B cell (primary cell): ENCODE data around the gene DSC1. TPM values are rescaled to one million over a fixed set of nuclear protein-coding genes. Genes with fewer than 3 reads are reported as not detected.

Source experiments
- ATAC-seq: fragments of 200-7000 bp; cut with Tn5 transposase; one replicate; pipeline ENCODE4 v1.10.0; 2021; ENCODE audit warnings: low read depth, mild to moderate bottlenecking, moderate number of reproducible peaks, moderate library complexity
- CTCF ChIA-PET: fragments of 350-600 bp; sonication (Branson Sonifier 250); formaldehyde crosslinking; loops from one replicate; lab custom pipeline; 2021; ENCODE audit warnings: antibody characterized with exemption, inconsistent platforms; lab: Charles Lee
- POLR2A ChIA-PET: fragments of 350-600 bp; sonication (Branson Sonifier 250); formaldehyde crosslinking; loops from one replicate; lab custom pipeline; 2021; ENCODE audit warnings: antibody characterized with exemption; lab: Charles Lee
- DNase-seq: peaks from one replicate; pipeline ENCODE4 v3.0.0; 2013
- H2AFZ ChIP-seq: 2 replicates; pipeline ENCODE4 v1.6.1; 2012; ENCODE audit warnings: mild to moderate bottlenecking, low read depth, low read length; ENCODE audit not compliant: insufficient read depth, poor library complexity, severe bottlenecking
- H3K27ac ChIP-seq, 2 donors: 1 replicate in 1 of 2; 2 replicates in 1 of 2; pipeline ENCODE4 v1.5.1; 2012 to 2013; ENCODE audit warnings: low read length in 2 of 2, mild to moderate bottlenecking in 2 of 2, moderate library complexity in 1 of 2
- H3K27me3 ChIP-seq, 4 experiments: fragments of 200-600 bp in 1 of 4; sonication (generic) in 1 of 4; replicated peaks in 1 of 4; 1 replicate in 2 of 4; 2 replicates in 2 of 4; pipeline versions ENCODE4 v1.6.1 to v1.7.0; 2013 to 2016; ENCODE audit warnings: low read length in 3 of 4, mild to moderate bottlenecking in 2 of 4, mixed read lengths in 1 of 4, moderate library complexity in 1 of 4; ENCODE audit not compliant: insufficient read depth in 4 of 4, control insufficient read depth in 3 of 4; ENCODE audit errors: control extremely low read depth in 1 of 4
- H3K36me3 ChIP-seq, 2 experiments: replicated peaks in 1 of 2; 1 replicate in 1 of 2; 2 replicates in 1 of 2; pipeline versions ENCODE4 v1.6.1 to v1.7.1; 2013; ENCODE audit warnings: low read length in 1 of 2; ENCODE audit not compliant: insufficient read depth in 2 of 2, control insufficient read depth in 1 of 2; ENCODE audit errors: control extremely low read depth in 1 of 2, extremely low read depth in 1 of 2
- H3K4me1 ChIP-seq, 2 donors: fragments of 200-600 bp in 1 of 2; sonication (generic) in 1 of 2; 1 replicate in 1 of 2; 2 replicates in 1 of 2; pipeline versions ENCODE4 v1.5.1 to v1.6.1; 2013 to 2017; ENCODE audit warnings: low read length in 2 of 2; ENCODE audit not compliant: control insufficient read depth in 2 of 2, insufficient read depth in 2 of 2
- H3K4me2 ChIP-seq: replicated peaks from 2 replicates; pipeline ENCODE3; 2012; ENCODE audit warnings: mild to moderate bottlenecking, low read depth, low read length; ENCODE audit not compliant: poor library complexity, severe bottlenecking
- H3K4me3 ChIP-seq, 5 experiments: fragments of 200-600 bp in 1 of 5; sonication (generic) in 1 of 5; 1 replicate in 3 of 5; 2 replicates in 2 of 5; pipeline versions ENCODE4 v1.5.1 to v1.7.0; 2011 to 2016; ENCODE audit warnings: low read length in 4 of 5, mild to moderate bottlenecking in 4 of 5, low read depth in 2 of 5, control low read depth in 1 of 5, moderate library complexity in 1 of 5; ENCODE audit not compliant: insufficient read depth in 1 of 5; ENCODE audit errors: control extremely low read depth in 1 of 5, extremely low read depth in 1 of 5
- H3K79me2 ChIP-seq: fragments of 200-600 bp; sonication (generic); one replicate; pipeline ENCODE4 v1.6.0; 2016; ENCODE audit warnings: low read length; ENCODE audit not compliant: control insufficient read depth, insufficient read depth
- H3K9ac ChIP-seq: fragments of 200-600 bp; sonication (generic); 2 replicates; pipeline ENCODE4 v1.6.1; 2017; ENCODE audit warnings: mild to moderate bottlenecking, low read length, moderate library complexity
- H3K9me3 ChIP-seq, 3 donors: one replicate each; pipeline versions ENCODE4 v1.6.1 to v1.7.1; 2013; ENCODE audit warnings: low read length in 2 of 3; ENCODE audit not compliant: control insufficient read depth in 2 of 3, insufficient read depth in 1 of 3; ENCODE audit errors: control extremely low read depth in 1 of 3
- H4K20me1 ChIP-seq: 2 replicates; pipeline ENCODE4 v1.6.0; 2012; ENCODE audit warnings: mild to moderate bottlenecking, low read length; ENCODE audit not compliant: insufficient read depth, control insufficient read depth, poor library complexity, severe bottlenecking
- H3K27ac Mint-ChIP-seq: one replicate; pipeline ENCODE4 v1.8.0; 2021; ENCODE audit warnings: mixed read lengths
- H3K27me3 Mint-ChIP-seq: one replicate; pipeline ENCODE4 v1.8.0; 2021; ENCODE audit warnings: mixed read lengths
- H3K4me1 Mint-ChIP-seq: one replicate; pipeline ENCODE4 v1.8.0; 2021; ENCODE audit warnings: mixed read lengths
- H3K4me3 Mint-ChIP-seq: one replicate; pipeline ENCODE4 v1.8.0; 2021; ENCODE audit warnings: mixed read lengths
- H3K9me3 Mint-ChIP-seq: one replicate; pipeline ENCODE4 v1.8.0; 2022; ENCODE audit warnings: mixed read lengths; ENCODE audit not compliant: insufficient read depth
- EZH2 ChIP-seq: IDR thresholded peaks from 2 replicates; pipeline ENCODE4 v1.6.1; 2012; ENCODE audit warnings: borderline replicate concordance, low read depth, mild to moderate bottlenecking, moderate library complexity, low read length; ENCODE audit not compliant: insufficient read depth, poor library complexity, severe bottlenecking
- WGBS: methylation state at CpG from one replicate; pipeline ENCODE4 v1.1.5; 2013; ENCODE audit warnings: missing lambda C conversion rate; ENCODE audit not compliant: insufficient coverage; 5-methylcytosine and 5-hydroxymethylcytosine counted together
- intact Hi-C: fragments of 100-400 bp; cut with micrococcal nuclease; formaldehyde crosslinking; loops from one replicate; pipeline ENCODE4 v1.10.0; 2022
- polyA plus RNA-seq: library from polyadenylated mRNA; depleted of rRNA; stranded (reverse); fragments of >200 nt; gene quantifications from 2 replicates; pipeline ENCODE4 v1.2.3, GENCODE V29; 2012
- total RNA-seq, 2 donors: library from RNA; stranded (reverse); fragments of 120-200 nt in 1 of 2; gene quantifications; 1 replicate in 1 of 2; 2 replicates in 1 of 2; pipeline versions ENCODE4 v1.2.3 to v1.2.4, GENCODE V29; 2013 to 2022
- TF ChIP-seq, protein P1 (sequence below): fragments of 200-600 bp; IDR thresholded peaks from one replicate; pipeline ENCODE4 v1.8.0; 2022; ENCODE audit warnings: antibody characterized with exemption, mild to moderate bottlenecking

The DSC1 gene
- total and polyA plus RNA-seq, 2 donors (not counting 1 experiment from before 2014, with no cell fraction given), result not detected

DNA sequence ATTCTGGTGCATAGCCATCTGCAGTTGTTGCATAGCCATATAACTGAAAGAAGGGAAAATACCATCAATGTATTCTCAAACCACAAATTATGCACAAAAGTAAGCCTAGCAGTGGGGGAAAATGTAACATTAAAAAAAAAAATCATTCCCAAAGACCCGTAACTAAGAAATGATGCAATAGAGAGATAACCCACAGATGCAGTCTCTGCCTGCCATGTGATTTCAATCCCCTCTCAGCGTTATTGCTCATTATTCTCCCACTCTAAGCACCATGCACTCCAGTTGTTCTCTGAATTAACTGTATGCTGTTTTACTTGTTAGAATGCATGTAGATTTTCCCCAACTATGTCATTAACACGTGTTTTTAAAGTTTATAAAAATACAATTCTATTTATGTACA lies 14.1 kb downstream of the DSC1 start:
- DNase-seq (no peak), ATAC-seq (no peak)
- WGBS, result 83% methylated on average over 1 of the region's 3 CpGs

DNA sequence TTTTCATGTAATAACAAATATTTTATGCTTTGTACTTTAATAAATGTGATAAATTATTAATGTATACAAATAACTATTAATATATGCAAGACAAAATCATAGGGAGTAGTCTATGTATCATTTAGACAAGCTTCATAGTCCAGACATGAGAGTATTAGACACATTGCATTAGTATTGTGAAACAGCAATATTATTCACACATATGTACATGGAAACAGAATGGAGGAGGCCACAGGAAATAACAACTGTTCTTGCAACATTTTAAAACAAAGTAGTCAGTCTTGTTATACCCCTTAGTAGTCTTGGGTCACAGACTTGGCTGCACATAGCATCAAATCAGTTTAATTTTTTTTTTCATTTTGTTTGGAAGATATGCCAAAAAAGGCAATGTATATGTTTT lies 15.8 kb downstream of the DSC1 start:
- Histone ChIP-seq H3K4me2 (no peak overlapping the region), H2AFZ (no peak overlapping the region), H3K27ac (no peak overlapping the region), H3K36me3 (no peaks in the 10 kb centered on the region), H3K4me1 (no peaks in the 10 kb centered on the region), H3K79me2 (no peaks in the 10 kb centered on the region), H3K27me3 (no peaks in the 10 kb centered on the region), H3K4me3 (no peak overlapping the region), H3K9ac (no peak overlapping the region), H4K20me1 (no peaks in the 10 kb centered on the region), H3K9me3 (peaks cover 0 to 4% (median 0%) of the 10 kb centered on the region in 3 donors)
- intact Hi-C loops, result no loop called here
- DNase-seq (no peak), ATAC-seq (no peak)
- H3K4me1 Mint-ChIP-seq, result no peaks in the 10 kb centered on the region
- no peak for TF ChIP-seq EZH2
- TF ChIP-seq, protein P1, sequence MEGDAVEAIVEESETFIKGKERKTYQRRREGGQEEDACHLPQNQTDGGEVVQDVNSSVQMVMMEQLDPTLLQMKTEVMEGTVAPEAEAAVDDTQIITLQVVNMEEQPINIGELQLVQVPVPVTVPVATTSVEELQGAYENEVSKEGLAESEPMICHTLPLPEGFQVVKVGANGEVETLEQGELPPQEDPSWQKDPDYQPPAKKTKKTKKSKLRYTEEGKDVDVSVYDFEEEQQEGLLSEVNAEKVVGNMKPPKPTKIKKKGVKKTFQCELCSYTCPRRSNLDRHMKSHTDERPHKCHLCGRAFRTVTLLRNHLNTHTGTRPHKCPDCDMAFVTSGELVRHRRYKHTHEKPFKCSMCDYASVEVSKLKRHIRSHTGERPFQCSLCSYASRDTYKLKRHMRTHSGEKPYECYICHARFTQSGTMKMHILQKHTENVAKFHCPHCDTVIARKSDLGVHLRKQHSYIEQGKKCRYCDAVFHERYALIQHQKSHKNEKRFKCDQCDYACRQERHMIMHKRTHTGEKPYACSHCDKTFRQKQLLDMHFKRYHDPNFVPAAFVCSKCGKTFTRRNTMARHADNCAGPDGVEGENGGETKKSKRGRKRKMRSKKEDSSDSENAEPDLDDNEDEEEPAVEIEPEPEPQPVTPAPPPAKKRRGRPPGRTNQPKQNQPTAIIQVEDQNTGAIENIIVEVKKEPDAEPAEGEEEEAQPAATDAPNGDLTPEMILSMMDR, result no peak
- no peak overlapping the region for H3K27ac Mint-ChIP-seq
- H3K27me3 Mint-ChIP-seq, result no peaks in the 10 kb centered on the region
- H3K9me3 Mint-ChIP-seq, result no peaks in the 10 kb centered on the region
- POLR2A ChIA-PET, result no interaction called here
- CTCF ChIA-PET, result no interaction called here
- H3K4me3 Mint-ChIP-seq, result no peak overlapping the region

More for the DNA sequence above, 14.1 kb downstream of the DSC1 start:
- no peaks in the 10 kb centered on the region for H3K36me3 ChIP-seq
- H3K9me3 ChIP-seq, result peaks cover 0 to 4% (median 0%) of the 10 kb centered on the region in 3 donors
- no peaks in the 10 kb centered on the region for H4K20me1 ChIP-seq
- no peak overlapping the region for H3K27ac ChIP-seq
- no peak for TF ChIP-seq EZH2
- TF ChIP-seq, protein P1, result no peak
- POLR2A ChIA-PET, result no interaction called here
- H3K4me3 ChIP-seq, result no peak overlapping the region
- no peaks in the 10 kb centered on the region for H3K27me3 ChIP-seq
- CTCF ChIA-PET, result no interaction called here
- Mint-ChIP-seq H3K27ac (no peak overlapping the region), H3K27me3 (no peaks in the 10 kb centered on the region), H3K9me3 (no peaks in the 10 kb centered on the region), H3K4me1 (no peaks in the 10 kb centered on the region), H3K4me3 (no peak overlapping the region)
- H3K79me2 ChIP-seq, result no peaks in the 10 kb centered on the region
- intact Hi-C loops, result no loop called here
- H2AFZ ChIP-seq, result no peak overlapping the region
- no peak overlapping the region for H3K9ac ChIP-seq
- no peak overlapping the region for H3K4me2 ChIP-seq
- H3K4me1 ChIP-seq, result no peaks in the 10 kb centered on the region
